GM12865 (cell line): ENCODE measurements around the gene HNF1B.

Experiments used
- DNase-seq: peaks from one replicate; pipeline ENCODE4 v3.0.0; 2010; ENCODE audit warnings: low read depth
- H3K4me3 ChIP-seq: 2 replicates; pipeline ENCODE4 v1.5.1; 2011; ENCODE audit warnings: mild to moderate bottlenecking, low read depth, low read length, control low read depth
- CTCF ChIP-seq: IDR thresholded peaks from 2 replicates; pipeline ENCODE4 v1.5.1; 2011; ENCODE audit warnings: low read length, control low read depth, low read depth, inconsistent platforms; ENCODE audit not compliant: insufficient read depth; ENCODE audit errors: missing control alignments

HNF1B gene

GRCh38 chr17:37743875-37744632 is 805 bp downstream of the HNF1B start:
- peak; percentile 23 for DNase-seq
- no peak for TF ChIP-seq CTCF
- H3K4me3 ChIP-seq: peak overlapping the region; percentile 54

- H3K4me3 ChIP-seq: peak overlapping the region; percentile 54
- TF ChIP-seq CTCF: no peak
- DNase-seq: no peak
Measured at GRCh38 chr17:37743612-37743874, 1.3 kb downstream of the HNF1B start.

GRCh38 chr17:37742762-37743611 is 1.9 kb downstream of the HNF1B start:
- no peak for TF ChIP-seq CTCF
- H3K4me3 ChIP-seq: peak overlapping the region; percentile 54
- no peak for DNase-seq

GRCh38 chr17:37742116-37742761 is 2.6 kb downstream of the HNF1B start:
- DNase-seq: no peak
- peak overlapping the region; percentile 28 for H3K4me3 ChIP-seq
- TF ChIP-seq CTCF: no peak

- DNase-seq: no peak
- no peak for TF ChIP-seq CTCF
- no peak overlapping the region for H3K4me3 ChIP-seq
Measured at GRCh38 chr17:37741341-37742115, 3.3 kb downstream of the HNF1B start.

- no peak overlapping the region for H3K4me3 ChIP-seq
- DNase-seq: no peak
- no peak for TF ChIP-seq CTCF
Measured at GRCh38 chr17:37740915-37741314, 3.9 kb downstream of the HNF1B start.
